ENCODE data around the gene RASGEF1C. TPM values are rescaled to one million over a fixed set of nuclear protein-coding genes. Genes with fewer than 3 reads are reported as not detected.

The RASGEF1C gene
- total RNA-seq, 2 donors from 2014 or later = 0.09 to 3.1 TPM

DNA sequence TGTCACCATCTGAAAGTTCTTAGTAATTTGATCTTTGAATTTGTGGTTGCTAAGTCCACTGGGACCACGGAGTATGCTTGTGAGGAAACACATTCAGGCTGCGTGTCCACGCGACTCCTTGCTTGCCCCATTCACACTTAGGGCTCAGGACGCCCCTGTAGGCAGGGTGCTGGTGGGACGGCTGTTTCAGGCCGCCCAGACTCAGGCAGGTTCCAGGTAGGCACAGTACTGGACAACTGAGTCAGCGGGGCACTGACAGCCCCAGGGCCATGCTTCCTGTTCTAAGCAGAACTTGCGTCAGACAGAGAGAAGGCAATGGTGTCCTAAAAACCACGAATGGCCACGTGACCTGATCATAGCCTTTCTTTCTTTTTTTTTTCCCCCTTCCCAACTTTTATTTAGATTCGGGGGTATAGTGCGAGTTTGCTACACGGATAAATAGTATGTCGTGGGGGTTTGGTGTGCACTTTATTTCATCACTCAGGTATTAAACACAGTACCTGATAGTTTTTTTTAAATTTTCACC lies 7.7 kb upstream of the RASGEF1C start:
- Histone ChIP-seq H3K4me3 (no peak overlapping the region), H3K36me3 (no peaks in the 10 kb centered on the region), H3K27ac (no peak overlapping the region), H3K9me3 (no peaks in the 10 kb centered on the region), H3K4me1 (replicated peaks) (no peaks in the 10 kb centered on the region), H3K27me3 (replicated peaks; ENCODE audit: insufficient read depth) (no peaks in the 10 kb centered on the region)
- intact Hi-C loops (cut with DNase I) = no loop called here
- 91% methylated on average over 15 of the region's 15 CpGs for WGBS
- TF ChIP-seq, protein P1, sequence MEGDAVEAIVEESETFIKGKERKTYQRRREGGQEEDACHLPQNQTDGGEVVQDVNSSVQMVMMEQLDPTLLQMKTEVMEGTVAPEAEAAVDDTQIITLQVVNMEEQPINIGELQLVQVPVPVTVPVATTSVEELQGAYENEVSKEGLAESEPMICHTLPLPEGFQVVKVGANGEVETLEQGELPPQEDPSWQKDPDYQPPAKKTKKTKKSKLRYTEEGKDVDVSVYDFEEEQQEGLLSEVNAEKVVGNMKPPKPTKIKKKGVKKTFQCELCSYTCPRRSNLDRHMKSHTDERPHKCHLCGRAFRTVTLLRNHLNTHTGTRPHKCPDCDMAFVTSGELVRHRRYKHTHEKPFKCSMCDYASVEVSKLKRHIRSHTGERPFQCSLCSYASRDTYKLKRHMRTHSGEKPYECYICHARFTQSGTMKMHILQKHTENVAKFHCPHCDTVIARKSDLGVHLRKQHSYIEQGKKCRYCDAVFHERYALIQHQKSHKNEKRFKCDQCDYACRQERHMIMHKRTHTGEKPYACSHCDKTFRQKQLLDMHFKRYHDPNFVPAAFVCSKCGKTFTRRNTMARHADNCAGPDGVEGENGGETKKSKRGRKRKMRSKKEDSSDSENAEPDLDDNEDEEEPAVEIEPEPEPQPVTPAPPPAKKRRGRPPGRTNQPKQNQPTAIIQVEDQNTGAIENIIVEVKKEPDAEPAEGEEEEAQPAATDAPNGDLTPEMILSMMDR (IDR thresholded peaks at IDR 0.05) = no peak
- TF ChIP-seq POLR2A (IDR thresholded peaks at IDR 0.05) = no peak
- TF ChIP-seq POLR2AphosphoS5 (IDR thresholded peaks at IDR 0.05) = no peak
- no peak for DNase-seq (ENCODE audit: low spot score)

DNA sequence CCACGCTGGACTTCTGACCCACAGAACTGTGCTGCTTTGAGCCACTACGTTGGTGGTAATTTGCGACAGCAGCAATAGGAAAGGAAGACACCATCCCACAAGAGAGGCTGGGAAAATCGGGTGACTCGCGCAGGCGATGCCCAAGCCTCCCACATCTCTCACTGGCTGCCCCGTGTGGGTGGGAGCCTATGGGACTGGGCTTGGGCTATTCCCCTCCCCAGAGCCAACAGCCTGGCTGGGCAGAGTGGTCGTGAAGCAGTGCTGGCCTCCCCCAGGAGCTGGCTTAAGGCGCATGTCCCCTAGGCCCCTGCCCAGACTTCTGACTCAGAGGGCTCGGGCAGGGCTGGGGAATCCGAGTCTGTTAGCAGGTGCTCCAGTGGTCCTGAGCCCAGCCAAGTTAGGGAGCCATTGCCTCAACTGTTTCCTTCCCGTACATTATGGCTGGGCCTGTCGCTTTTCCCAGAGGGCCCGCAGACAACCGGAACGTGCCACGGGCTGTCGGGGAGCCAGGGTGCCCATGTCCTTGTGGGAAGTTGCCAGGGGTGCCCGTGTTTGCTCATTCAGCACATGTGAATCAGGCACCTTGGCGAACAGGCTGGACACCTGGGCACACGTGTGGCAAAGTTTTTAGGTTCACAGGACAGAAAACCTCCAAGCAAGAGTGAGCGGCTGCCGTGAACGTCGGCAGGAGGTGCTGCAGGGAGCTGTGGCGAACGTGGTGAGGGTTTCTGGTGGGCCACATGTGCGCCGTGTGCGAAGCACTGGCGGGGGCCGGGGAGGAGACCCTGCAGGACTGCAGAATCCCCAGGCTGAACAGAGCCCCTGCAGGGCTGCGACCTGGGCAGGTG lies 7.0 kb upstream of the RASGEF1C start:
- H3K36me3 ChIP-seq = no peaks in the 10 kb centered on the region
- no peak overlapping the region for H3K4me3 ChIP-seq
- TF ChIP-seq, protein P1 (IDR thresholded peaks at IDR 0.05) = no peak
- TF ChIP-seq POLR2AphosphoS5 (IDR thresholded peaks at IDR 0.05) = no peak
- no peak for TF ChIP-seq POLR2A (IDR thresholded peaks at IDR 0.05)
- H3K9me3 ChIP-seq = no peaks in the 10 kb centered on the region
- intact Hi-C loops (cut with DNase I) = no loop called here
- H3K4me1 ChIP-seq (replicated peaks) = no peaks in the 10 kb centered on the region
- WGBS = 88% methylated on average over 34 of the region's 34 CpGs
- no peaks in the 10 kb centered on the region for H3K27me3 ChIP-seq (replicated peaks; ENCODE audit: insufficient read depth)
- no peak for DNase-seq (ENCODE audit: low spot score)
- H3K27ac ChIP-seq = no peak overlapping the region

DNA sequence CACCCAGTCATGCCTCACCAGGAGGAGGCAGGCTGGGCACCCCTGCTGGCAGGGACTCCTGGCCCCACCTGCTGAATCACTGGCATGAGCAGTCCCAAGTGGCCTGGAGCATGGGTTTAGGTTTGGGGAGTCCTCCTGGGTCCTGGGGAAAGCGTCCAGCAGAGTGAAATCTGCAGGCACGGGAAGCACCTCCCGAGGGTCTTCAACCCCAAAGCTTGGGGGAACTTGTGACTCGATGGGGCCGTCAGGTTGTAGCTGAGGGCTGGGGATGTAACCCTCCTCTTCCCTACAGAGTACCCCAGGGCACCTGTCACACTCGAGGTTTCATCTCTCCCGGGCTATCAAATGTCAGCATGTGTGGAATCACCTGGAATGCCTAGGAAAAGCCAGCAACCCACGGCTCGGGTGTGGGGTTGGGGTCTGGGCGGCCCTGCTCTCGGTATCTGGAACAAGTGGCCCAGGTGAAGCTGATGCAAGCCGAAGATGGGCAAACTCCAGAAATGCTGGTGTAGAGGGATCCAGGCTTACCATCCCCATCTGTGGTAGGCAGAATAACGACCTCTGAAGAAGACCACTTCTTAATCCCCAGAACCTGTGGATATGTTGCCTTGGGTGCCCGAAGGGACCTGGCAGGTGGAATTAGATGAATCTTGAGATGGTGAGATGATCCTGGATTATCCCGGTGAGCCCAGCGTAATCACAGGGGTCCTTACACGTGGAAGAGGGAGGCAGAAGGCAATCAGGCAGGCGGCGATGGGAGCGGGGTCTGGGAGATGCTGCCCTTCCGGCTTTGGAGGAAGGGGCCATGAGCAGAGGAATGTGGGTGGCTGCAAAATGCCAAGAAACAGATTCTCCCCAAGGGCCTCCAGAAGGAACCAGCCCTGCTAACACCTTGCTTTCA lies 6.1 kb upstream of the RASGEF1C start:
- Histone ChIP-seq H3K27me3 (replicated peaks; ENCODE audit: insufficient read depth) (no peaks in the 10 kb centered on the region), H3K9me3 (no peaks in the 10 kb centered on the region), H3K4me3 (no peak overlapping the region), H3K36me3 (no peaks in the 10 kb centered on the region), H3K27ac (no peak overlapping the region), H3K4me1 (replicated peaks) (no peaks in the 10 kb centered on the region)
- intact Hi-C loops (cut with DNase I) = no loop called here
- TF ChIP-seq POLR2A (IDR thresholded peaks at IDR 0.05) (no peak), POLR2AphosphoS5 (IDR thresholded peaks at IDR 0.05) (no peak)
- TF ChIP-seq, protein P1 (IDR thresholded peaks at IDR 0.05) = no peak
- DNase-seq (ENCODE audit: low spot score) = no peak
- WGBS = 92% methylated on average over 21 of the region's 21 CpGs

DNA sequence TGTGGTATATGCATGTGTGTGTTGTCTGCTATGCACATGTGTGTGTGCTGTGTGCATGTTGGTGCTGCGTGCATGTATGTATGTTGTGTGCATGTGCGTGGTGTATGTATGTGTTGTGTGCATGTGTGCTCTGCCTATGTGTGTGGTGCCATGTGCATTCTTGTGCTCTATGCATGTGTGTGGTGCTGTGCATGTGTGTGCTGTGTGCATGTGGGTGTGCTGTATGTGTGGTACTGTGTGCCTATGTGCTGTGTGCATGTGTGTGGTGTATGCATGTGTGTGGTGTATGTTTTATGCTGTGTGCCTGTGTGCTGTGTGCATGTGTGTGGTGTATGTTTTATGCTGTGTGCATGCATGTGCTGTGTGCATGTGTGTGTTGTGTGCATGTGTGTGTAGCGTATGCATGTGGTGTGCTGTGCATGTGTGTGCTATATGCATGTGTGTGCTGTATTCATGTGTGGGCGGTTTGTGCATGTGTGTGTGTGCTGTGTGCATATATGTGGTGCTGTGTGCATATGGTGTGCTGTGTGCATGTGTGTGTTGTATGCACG lies 4.7 kb upstream of the RASGEF1C start:
- no peak overlapping the region for H3K27ac ChIP-seq
- intact Hi-C loops (cut with DNase I) = no loop called here
- WGBS = 88% methylated on average over 5 of the region's 5 CpGs
- TF ChIP-seq POLR2A (IDR thresholded peaks at IDR 0.05) = no peak
- TF ChIP-seq, protein P1 (IDR thresholded peaks at IDR 0.05) = no peak
- TF ChIP-seq POLR2AphosphoS5 (IDR thresholded peaks at IDR 0.05) = no peak
- no peaks in the 10 kb centered on the region for H3K27me3 ChIP-seq (replicated peaks; ENCODE audit: insufficient read depth)
- no peaks in the 10 kb centered on the region for H3K36me3 ChIP-seq
- no peaks in the 10 kb centered on the region for H3K4me1 ChIP-seq (replicated peaks)
- DNase-seq (ENCODE audit: low spot score) = no peak
- H3K9me3 ChIP-seq = no peaks in the 10 kb centered on the region
- no peak overlapping the region for H3K4me3 ChIP-seq

Data from prostate gland (tissue), 2 donors.